Tibial nerve (tissue), 3 donors: ENCODE measurements around the gene SUSD1.

ENCODE experiments used
- CTCF ChIP-seq, 5 experiments: fragments of 200-600 bp in 3 of 5; fragments of 450-650 bp in 2 of 5; sonication (generic) in 3 of 5; IDR thresholded peaks; one replicate each; pipeline ENCODE4 v1.5.1; 2016 to 2019; ENCODE audit warnings: antibody characterized with exemption in 5 of 5, mild to moderate bottlenecking in 3 of 5, moderate library complexity in 2 of 5
- POLR2A ChIP-seq, 2 donors: fragments of 450-650 bp; IDR thresholded peaks; one replicate each; pipeline ENCODE4 v1.6.1; 2017; ENCODE audit warnings: antibody characterized with exemption in 2 of 2, mild to moderate bottlenecking in 2 of 2, moderate library complexity in 2 of 2

GRCh38 chr9:112072721-112073638, 102.1 kb downstream of the SUSD1 start:
- no peak for TF ChIP-seq CTCF (IDR thresholded peaks at IDR 0.05)
- TF ChIP-seq POLR2A (IDR thresholded peaks at IDR 0.05): no peak
